Measurements from ENCODE around the gene SLC25A13. TPM values are rescaled to one million over a fixed set of nuclear protein-coding genes. Genes with fewer than 3 reads are reported as not detected.
A peak's percentile ranks its signal among the peaks of the same experiment; 100 is the strongest.

The SLC25A13 gene
- total RNA-seq, 1 experiment from 2014 or later: 102 TPM

- Histone ChIP-seq H3K36me3 (ENCODE audit: control insufficient read depth, insufficient read depth, low read length) (no peaks in the 10 kb centered on the region; the same call in 1 of the 2 replicates), H3K4me1 (peaks cover 64% of the 10 kb centered on the region), H3K9me3 (no peaks in the 10 kb centered on the region), H3K4me3 (ENCODE audit: low read depth, low read length) (no peak overlapping the region), H3K27me3 (replicated peaks; ENCODE audit: control insufficient read depth, insufficient read depth, low read length) (no peaks in the 10 kb centered on the region)
- Mint-ChIP-seq H3K9me3 (ENCODE audit: unreplicated experiment) (no peaks in the 10 kb centered on the region), H3K27me3 (ENCODE audit: insufficient read depth, unreplicated experiment) (no peaks in the 10 kb centered on the region), H3K36me3 (ENCODE audit: insufficient read depth, unreplicated experiment) (peaks cover 13% of the 10 kb centered on the region), H3K4me1 (ENCODE audit: low read depth, unreplicated experiment) (peaks cover 40% of the 10 kb centered on the region), H3K27ac (ENCODE audit: unreplicated experiment) (peak overlapping the region; percentile 72), H3K4me3 (ENCODE audit: unreplicated experiment) (peak overlapping the region; percentile 40)
- ChIA-PET CTCF (interaction anchor here (0.7 to 1.0 kb wide), 2 partner anchors 40 to 134 kb away, joined by 3 read pairs; no protein-coding TSS in a partner anchor), POLR2A (interaction anchor here (1.0 to 1.1 kb wide), 2 partner anchors 10 to 20 kb away, joined by 4 to 8 read pairs; no protein-coding TSS in a partner anchor)
- BruUV-seq (replicated peaks): no TSS peak
- intact Hi-C loops (cut with micrococcal nuclease; ENCODE audit: unreplicated experiment): loop anchor here (1.0 to 5.0 kb wide), 7 partner anchors 18 to 1569 kb away; partner anchors contain the start of genes ASNS and SEM1
- no peak for TF ChIP-seq CTCF (IDR thresholded peaks at IDR 0.05; ENCODE audit: insufficient read depth in 1 of 2, low read depth in 1 of 2, low read length in 1 of 2, severe bottlenecking in 1 of 2, unreplicated experiment in 1 of 2)
- DNase-seq: peak; percentile 89 to 95
These were observed 18.7 kb downstream of the SLC25A13 start for GRCh38 chr7:96303105-96303685.

- Histone ChIP-seq H3K27me3 (replicated peaks; ENCODE audit: control insufficient read depth, insufficient read depth, low read length) (no peaks in the 10 kb centered on the region), H3K36me3 (ENCODE audit: control insufficient read depth, insufficient read depth, low read length) (no peaks in the 10 kb centered on the region; the same call in 1 of the 2 replicates), H3K4me1 (peaks cover 63% of the 10 kb centered on the region), H3K9me3 (no peaks in the 10 kb centered on the region), H3K4me3 (ENCODE audit: low read depth, low read length) (no peak overlapping the region)
- CTCF ChIA-PET: no interaction called here
- Mint-ChIP-seq H3K27me3 (ENCODE audit: insufficient read depth, unreplicated experiment) (no peaks in the 10 kb centered on the region), H3K27ac (ENCODE audit: unreplicated experiment) (no peak overlapping the region), H3K9me3 (ENCODE audit: unreplicated experiment) (no peaks in the 10 kb centered on the region), H3K4me3 (ENCODE audit: unreplicated experiment) (no peak overlapping the region), H3K4me1 (ENCODE audit: low read depth, unreplicated experiment) (peaks cover 36% of the 10 kb centered on the region), H3K36me3 (ENCODE audit: insufficient read depth, unreplicated experiment) (peaks cover 6% of the 10 kb centered on the region)
- no TSS peak for BruUV-seq (replicated peaks)
- no peak for DNase-seq
- TF ChIP-seq CTCF (IDR thresholded peaks at IDR 0.05; ENCODE audit: insufficient read depth in 1 of 2, low read depth in 1 of 2, low read length in 1 of 2, severe bottlenecking in 1 of 2, unreplicated experiment in 1 of 2): no peak
- intact Hi-C loops (cut with micrococcal nuclease; ENCODE audit: unreplicated experiment): loop anchor here (5.0 kb wide), 2 partner anchors 859 to 1571 kb away; partner anchors contain the start of gene ASNS
- POLR2A ChIA-PET: no interaction called here
These were observed 20.9 kb downstream of the SLC25A13 start for GRCh38 chr7:96300986-96301385.

GRCh38 chr7:96300502-96300901 is 21.4 kb downstream of the SLC25A13 start:
- H3K36me3 Mint-ChIP-seq (ENCODE audit: insufficient read depth, unreplicated experiment): peaks cover 7% of the 10 kb centered on the region
- CTCF ChIA-PET: no interaction called here
- intact Hi-C loops (cut with micrococcal nuclease; ENCODE audit: unreplicated experiment): loop anchor here (5.0 kb wide), 2 partner anchors 858 to 1572 kb away; partner anchors contain the start of gene ASNS
- no peaks in the 10 kb centered on the region for H3K27me3 Mint-ChIP-seq (ENCODE audit: insufficient read depth, unreplicated experiment)
- POLR2A ChIA-PET: no interaction called here
- H3K27me3 ChIP-seq (replicated peaks; ENCODE audit: control insufficient read depth, insufficient read depth, low read length): no peaks in the 10 kb centered on the region
- H3K27ac Mint-ChIP-seq (ENCODE audit: unreplicated experiment): no peak overlapping the region
- H3K9me3 ChIP-seq: no peaks in the 10 kb centered on the region
- peaks cover 58% of the 10 kb centered on the region for H3K4me1 ChIP-seq
- no peaks in the 10 kb centered on the region for H3K9me3 Mint-ChIP-seq (ENCODE audit: unreplicated experiment)
- BruUV-seq (replicated peaks): no TSS peak
- DNase-seq: no peak
- H3K4me1 Mint-ChIP-seq (ENCODE audit: low read depth, unreplicated experiment): peaks cover 32% of the 10 kb centered on the region
- H3K4me3 ChIP-seq (ENCODE audit: low read depth, low read length): no peak overlapping the region
- no peak for TF ChIP-seq CTCF (IDR thresholded peaks at IDR 0.05; ENCODE audit: insufficient read depth in 1 of 2, low read depth in 1 of 2, low read length in 1 of 2, severe bottlenecking in 1 of 2, unreplicated experiment in 1 of 2)
- no peaks in the 10 kb centered on the region; the same call in 1 of the 2 replicates for H3K36me3 ChIP-seq (ENCODE audit: control insufficient read depth, insufficient read depth, low read length)
- H3K4me3 Mint-ChIP-seq (ENCODE audit: unreplicated experiment): no peak overlapping the region

Measured in Caco-2 (cell line).